T-helper 17 cell (primary cell): ENCODE measurements around the gene BTBD9. TPM values are rescaled to one million over a fixed set of nuclear protein-coding genes. Genes with fewer than 3 reads are reported as not detected.

ENCODE experiments used
- ATAC-seq: fragments of 150-1000 bp; cut with Tn5 transposase; 2 replicates; pipeline ENCODE4 v1.10.0; 2021; ENCODE audit warnings: mild to moderate bottlenecking, moderate library complexity
- DNase-seq, 3 donors: peaks; one replicate each; pipeline versions ENCODE4 v3.0.0 to v3.0.0-alpha.2; 2020 to 2021
- H3K9me3 ChIP-seq: one replicate; pipeline ENCODE4 v1.7.0; 2013; ENCODE audit warnings: low read length, mild to moderate bottlenecking; ENCODE audit not compliant: control insufficient read depth, poor library complexity, severe bottlenecking
- H3K27ac Mint-ChIP-seq: one replicate; pipeline ENCODE4 v1.8.0; 2022; ENCODE audit warnings: mild to moderate bottlenecking, moderate library complexity, mixed read lengths
- H3K27me3 Mint-ChIP-seq: one replicate; pipeline ENCODE4 v1.8.0; 2022; ENCODE audit warnings: mixed read lengths
- H3K36me3 Mint-ChIP-seq: one replicate; pipeline ENCODE4 v1.8.0; 2022; ENCODE audit warnings: low read depth, mixed read lengths
- H3K4me1 Mint-ChIP-seq: one replicate; pipeline ENCODE4 v1.8.0; 2022; ENCODE audit warnings: mild to moderate bottlenecking, mixed read lengths
- H3K4me3 Mint-ChIP-seq: one replicate; pipeline ENCODE4 v1.8.0; 2022; ENCODE audit warnings: mild to moderate bottlenecking, moderate library complexity, mixed read lengths
- total RNA-seq, 4 donors: library from RNA in 2 of 4; stranded (reverse) in 2 of 4; gene quantifications; one replicate each; pipeline ENCODE4 v1.2.3 and lab custom pipeline; 2022 to 2026

The BTBD9 gene
- total RNA-seq, 2 donors from 2014 or later: 61.3 to 63.5 TPM

- ATAC-seq (no peak), DNase-seq (no peak)
- H3K9me3 ChIP-seq: no peaks in the 10 kb centered on the region
- no peak overlapping the region for H3K27ac Mint-ChIP-seq
- peaks cover 4% of the 10 kb centered on the region for H3K36me3 Mint-ChIP-seq
- no peak overlapping the region for H3K4me3 Mint-ChIP-seq
- H3K27me3 Mint-ChIP-seq: no peaks in the 10 kb centered on the region
- H3K4me1 Mint-ChIP-seq: peaks cover 9% of the 10 kb centered on the region
Observed at GRCh38 chr6:38220069-38220723, 419.5 kb downstream of the BTBD9 start.

GRCh38 chr6:38218235-38218634, 421.5 kb downstream of the BTBD9 start:
- Mint-ChIP-seq H3K4me1 (peaks cover 10% of the 10 kb centered on the region), H3K27ac (no peak overlapping the region), H3K4me3 (no peak overlapping the region), H3K36me3 (no peaks in the 10 kb centered on the region), H3K27me3 (no peaks in the 10 kb centered on the region)
- no peak for ATAC-seq
- H3K9me3 ChIP-seq: no peaks in the 10 kb centered on the region
- no peak for DNase-seq

- Mint-ChIP-seq H3K36me3 (no peaks in the 10 kb centered on the region), H3K27me3 (no peaks in the 10 kb centered on the region), H3K27ac (no peak overlapping the region), H3K4me3 (no peak overlapping the region), H3K4me1 (peaks cover 10% of the 10 kb centered on the region)
- no peaks in the 10 kb centered on the region for H3K9me3 ChIP-seq
- no peak for ATAC-seq
- DNase-seq: no peak
Observed at GRCh38 chr6:38216451-38216850, 423.3 kb downstream of the BTBD9 start.

- Mint-ChIP-seq H3K36me3 (no peaks in the 10 kb centered on the region), H3K4me3 (no peak overlapping the region), H3K27ac (no peak overlapping the region), H3K4me1 (peaks cover 10% of the 10 kb centered on the region), H3K27me3 (no peaks in the 10 kb centered on the region)
- DNase-seq (no peak), ATAC-seq (no peak)
- H3K9me3 ChIP-seq: no peaks in the 10 kb centered on the region
Observed at GRCh38 chr6:38215651-38216311, 423.9 kb downstream of the BTBD9 start.

GRCh38 chr6:38215225-38215624, 424.5 kb downstream of the BTBD9 start:
- no peak overlapping the region for H3K4me3 Mint-ChIP-seq
- H3K27ac Mint-ChIP-seq: no peak overlapping the region
- DNase-seq: no peak
- no peaks in the 10 kb centered on the region for H3K9me3 ChIP-seq
- no peaks in the 10 kb centered on the region for H3K27me3 Mint-ChIP-seq
- peaks cover 14% of the 10 kb centered on the region for H3K4me1 Mint-ChIP-seq
- no peaks in the 10 kb centered on the region for H3K36me3 Mint-ChIP-seq
- no peak for ATAC-seq

- H3K27me3 Mint-ChIP-seq: no peaks in the 10 kb centered on the region
- ATAC-seq (no peak), DNase-seq (no peak)
- no peaks in the 10 kb centered on the region for H3K9me3 ChIP-seq
- no peaks in the 10 kb centered on the region for H3K36me3 Mint-ChIP-seq
- no peak overlapping the region for H3K27ac Mint-ChIP-seq
- peaks cover 20% of the 10 kb centered on the region for H3K4me1 Mint-ChIP-seq
- no peak overlapping the region for H3K4me3 Mint-ChIP-seq
Observed at GRCh38 chr6:38214159-38214558, 425.6 kb downstream of the BTBD9 start.

GRCh38 chr6:38213251-38213658, 426.5 kb downstream of the BTBD9 start:
- no peak overlapping the region for H3K4me3 Mint-ChIP-seq
- H3K4me1 Mint-ChIP-seq: peaks cover 20% of the 10 kb centered on the region
- no peaks in the 10 kb centered on the region for H3K9me3 ChIP-seq
- ATAC-seq (no peak), DNase-seq (no peak)
- no peaks in the 10 kb centered on the region for H3K36me3 Mint-ChIP-seq
- H3K27ac Mint-ChIP-seq: no peak overlapping the region
- H3K27me3 Mint-ChIP-seq: no peaks in the 10 kb centered on the region

- H3K27ac Mint-ChIP-seq: no peak overlapping the region
- no peak for ATAC-seq
- no peaks in the 10 kb centered on the region for H3K27me3 Mint-ChIP-seq
Observed at GRCh38 chr6:38212579-38212978, 427.1 kb downstream of the BTBD9 start.

GRCh38 chr6:38212116-38212515, 427.6 kb downstream of the BTBD9 start:
- no peak for DNase-seq
- Mint-ChIP-seq H3K27ac (no peak overlapping the region), H3K4me3 (no peak overlapping the region), H3K27me3 (no peaks in the 10 kb centered on the region), H3K36me3 (no peaks in the 10 kb centered on the region), H3K4me1 (peaks cover 18% of the 10 kb centered on the region)
- no peak for ATAC-seq
- no peaks in the 10 kb centered on the region for H3K9me3 ChIP-seq

More at GRCh38 chr6:38212579-38212978, 427.1 kb downstream of the BTBD9 start:
- H3K4me1 Mint-ChIP-seq: peaks cover 20% of the 10 kb centered on the region
- no peak overlapping the region for H3K4me3 Mint-ChIP-seq
- no peak for DNase-seq
- no peaks in the 10 kb centered on the region for H3K9me3 ChIP-seq
- H3K36me3 Mint-ChIP-seq: no peaks in the 10 kb centered on the region

GRCh38 chr6:38209371-38210260, 430.1 kb downstream of the BTBD9 start:
- DNase-seq: no peak
- H3K4me3 Mint-ChIP-seq: no peak overlapping the region
- H3K4me1 Mint-ChIP-seq: peaks cover 14% of the 10 kb centered on the region
- no peak for ATAC-seq
- H3K27me3 Mint-ChIP-seq: no peaks in the 10 kb centered on the region
- no peak overlapping the region for H3K27ac Mint-ChIP-seq
- H3K36me3 Mint-ChIP-seq: no peaks in the 10 kb centered on the region
- no peaks in the 10 kb centered on the region for H3K9me3 ChIP-seq

- DNase-seq (no peak), ATAC-seq (no peak)
- Mint-ChIP-seq H3K4me3 (no peak overlapping the region), H3K36me3 (no peaks in the 10 kb centered on the region), H3K27ac (no peak overlapping the region), H3K4me1 (peaks cover 14% of the 10 kb centered on the region), H3K27me3 (no peaks in the 10 kb centered on the region)
- no peaks in the 10 kb centered on the region for H3K9me3 ChIP-seq
Observed at GRCh38 chr6:38208028-38208427, 431.7 kb downstream of the BTBD9 start.

GRCh38 chr6:38207375-38207774, 432.4 kb downstream of the BTBD9 start:
- DNase-seq (no peak), ATAC-seq (no peak)
- H3K36me3 Mint-ChIP-seq: no peaks in the 10 kb centered on the region
- H3K4me1 Mint-ChIP-seq: peaks cover 14% of the 10 kb centered on the region
- no peak overlapping the region for H3K4me3 Mint-ChIP-seq
- no peaks in the 10 kb centered on the region for H3K27me3 Mint-ChIP-seq
- no peaks in the 10 kb centered on the region for H3K9me3 ChIP-seq
- no peak overlapping the region for H3K27ac Mint-ChIP-seq

- H3K4me3 Mint-ChIP-seq: no peak overlapping the region
- H3K27me3 Mint-ChIP-seq: no peaks in the 10 kb centered on the region
- no peak overlapping the region for H3K27ac Mint-ChIP-seq
- H3K4me1 Mint-ChIP-seq: peaks cover 11% of the 10 kb centered on the region
- H3K36me3 Mint-ChIP-seq: peaks cover 4% of the 10 kb centered on the region
- DNase-seq: no peak
- ATAC-seq: no peak
- H3K9me3 ChIP-seq: no peaks in the 10 kb centered on the region
Observed at GRCh38 chr6:38198219-38198618, 441.5 kb downstream of the BTBD9 start.
